IMR-90 (cell line): Measurements from ENCODE around the gene CIITA.
"Not testable (repeated sequence)": the region's sequence is repeated elsewhere in the genome, so short reads cannot be mapped to it uniquely, and the experiment has no call there.

Source experiments
- BHLHE40 ChIP-seq: fragments of 150-350 bp; IDR thresholded peaks from 2 replicates; pipeline ENCODE4 v1.6.1; 2016; ENCODE audit warnings: mild to moderate bottlenecking, low read depth, low read length
- CEBPB ChIP-seq: IDR thresholded peaks from 2 replicates; pipeline ENCODE4 v1.6.1; 2012; ENCODE audit warnings: low read depth, low read length, improper control_type of control experiment
- CTCF ChIP-seq: conservative IDR thresholded peaks from 2 replicates; pipeline ENCODE4 v1.5.1; 2012; ENCODE audit warnings: mild to moderate bottlenecking, low read depth, low read length, improper control_type of control experiment
- MXI1 ChIP-seq: IDR thresholded peaks from 2 replicates; pipeline ENCODE4 v1.6.1; 2012; ENCODE audit warnings: low read depth, mild to moderate bottlenecking, low read length, moderate library complexity, borderline replicate concordance
- POLR2A ChIP-seq: IDR thresholded peaks from 2 replicates; pipeline ENCODE4 v1.6.1; 2012; ENCODE audit warnings: mild to moderate bottlenecking, low read depth, low read length
- RCOR1 ChIP-seq: IDR thresholded peaks from 2 replicates; pipeline ENCODE4 v1.6.1; 2012; ENCODE audit warnings: mild to moderate bottlenecking, low read length, improper control_type of control experiment; ENCODE audit not compliant: insufficient replicate concordance

- TF ChIP-seq POLR2A, CTCF, BHLHE40, RCOR1, CEBPB, MXI1: not testable (repeated sequence)
These were observed 48.3 kb downstream of the CIITA start for GRCh38 chr16:10925285-10925684.
